Dendritic cell treated with granulocyte-macrophage colony-stimulating factor and Interleukin-4, amounts not matched to agents 40 ng/mL and 50 ng/mL, for 4 days (primary cell): ENCODE data around the gene COL7A1.

ENCODE experiments used
- H3K27ac Mint-ChIP-seq: one replicate; pipeline ENCODE4 v1.8.0; 2022; ENCODE audit warnings: mild to moderate bottlenecking, mixed read lengths
- H3K27me3 Mint-ChIP-seq: one replicate; pipeline ENCODE4 v1.8.0; 2022; ENCODE audit warnings: mild to moderate bottlenecking, mixed read lengths
- H3K36me3 Mint-ChIP-seq: one replicate; pipeline ENCODE4 v1.8.0; 2022; ENCODE audit warnings: low read depth, mixed read lengths
- H3K4me1 Mint-ChIP-seq: one replicate; pipeline ENCODE4 v1.8.0; 2022; ENCODE audit warnings: low read depth, mixed read lengths
- H3K4me3 Mint-ChIP-seq: one replicate; pipeline ENCODE4 v1.8.0; 2022; ENCODE audit warnings: mild to moderate bottlenecking, moderate library complexity, mixed read lengths
- H3K9me3 Mint-ChIP-seq: one replicate; pipeline ENCODE4 v1.8.0; 2022; ENCODE audit warnings: mixed read lengths
- intact Hi-C: fragments of 100-400 bp; cut with micrococcal nuclease; formaldehyde crosslinking; loops from one replicate; pipeline ENCODE4 v1.15.0; 2022

Gene COL7A1

DNA sequence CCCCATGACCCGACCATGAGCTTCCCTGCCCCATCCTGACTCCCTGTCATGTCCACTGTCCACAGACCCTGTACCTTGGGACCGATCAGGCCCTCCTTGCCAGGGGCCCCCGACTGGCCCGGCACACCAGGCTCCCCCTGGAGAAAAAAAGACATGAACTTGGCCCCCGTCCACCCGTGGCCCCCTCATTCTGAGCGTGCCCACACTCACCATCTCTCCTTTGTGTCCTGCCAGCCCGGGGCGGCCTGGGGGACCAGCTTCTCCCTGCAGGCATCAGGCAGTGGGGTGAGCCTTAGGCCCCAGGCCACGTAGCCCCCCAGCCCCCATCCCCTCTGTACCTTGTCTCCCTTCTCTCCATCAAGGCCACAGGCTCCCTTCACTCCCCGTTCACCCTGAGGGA lies 27.6 kb downstream of the COL7A1 start:
- no peak overlapping the region for H3K4me3 Mint-ChIP-seq
- intact Hi-C loops: no loop called here
- peaks cover 4% of the 10 kb centered on the region for H3K27me3 Mint-ChIP-seq
- peak overlapping the region; percentile 45 for H3K27ac Mint-ChIP-seq
- H3K36me3 Mint-ChIP-seq: no peaks in the 10 kb centered on the region
- no peaks in the 10 kb centered on the region for H3K9me3 Mint-ChIP-seq
- peaks cover 61% of the 10 kb centered on the region for H3K4me1 Mint-ChIP-seq

DNA sequence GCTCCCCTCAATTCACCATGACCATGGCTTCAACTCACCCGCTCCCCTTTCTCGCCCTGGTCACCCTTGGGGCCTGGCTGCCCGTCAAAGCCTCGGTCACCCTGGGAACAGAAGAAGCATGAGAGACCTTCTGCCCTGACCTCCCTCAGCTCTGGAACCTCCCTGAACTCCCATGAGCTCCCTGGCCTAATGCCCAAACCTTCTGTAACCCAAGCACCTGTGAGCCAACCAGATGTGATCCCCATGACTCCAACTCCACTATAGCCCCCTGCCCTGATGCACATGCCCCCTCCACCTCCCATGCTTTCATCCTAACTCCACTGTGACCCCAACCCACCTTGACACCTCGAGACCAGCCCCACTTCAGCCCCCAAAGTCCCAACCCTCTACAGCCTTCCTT lies 28.0 kb downstream of the COL7A1 start:
- Mint-ChIP-seq H3K27ac (peak overlapping the region; percentile 45), H3K9me3 (no peaks in the 10 kb centered on the region), H3K4me3 (no peak overlapping the region), H3K27me3 (peaks cover 4% of the 10 kb centered on the region), H3K36me3 (no peaks in the 10 kb centered on the region), H3K4me1 (peaks cover 62% of the 10 kb centered on the region)
- intact Hi-C loops: no loop called here

DNA sequence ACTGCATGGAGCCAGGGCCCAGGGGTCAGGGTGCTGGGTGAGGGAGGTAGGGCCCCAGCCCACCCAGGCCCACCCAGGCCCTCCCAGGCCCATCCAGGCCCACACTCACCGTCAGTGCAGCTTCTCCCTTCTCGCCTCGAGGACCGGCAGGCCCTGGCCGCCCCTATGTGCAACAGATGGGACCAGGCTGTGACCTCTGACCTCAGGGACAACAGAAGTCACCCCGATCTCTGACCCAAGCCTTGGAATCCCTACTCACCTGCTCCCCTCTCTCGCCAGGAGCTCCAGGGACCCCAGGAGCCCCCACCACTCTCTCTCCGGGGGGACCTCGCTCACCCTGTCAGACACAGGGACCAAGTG lies 28.7 kb downstream of the COL7A1 start:
- intact Hi-C loops: no loop called here
- H3K27ac Mint-ChIP-seq: peak overlapping the region; percentile 45
- H3K4me3 Mint-ChIP-seq: no peak overlapping the region
- H3K9me3 Mint-ChIP-seq: no peaks in the 10 kb centered on the region
- no peaks in the 10 kb centered on the region for H3K36me3 Mint-ChIP-seq
- peaks cover 4% of the 10 kb centered on the region for H3K27me3 Mint-ChIP-seq
- H3K4me1 Mint-ChIP-seq: peaks cover 69% of the 10 kb centered on the region

DNA sequence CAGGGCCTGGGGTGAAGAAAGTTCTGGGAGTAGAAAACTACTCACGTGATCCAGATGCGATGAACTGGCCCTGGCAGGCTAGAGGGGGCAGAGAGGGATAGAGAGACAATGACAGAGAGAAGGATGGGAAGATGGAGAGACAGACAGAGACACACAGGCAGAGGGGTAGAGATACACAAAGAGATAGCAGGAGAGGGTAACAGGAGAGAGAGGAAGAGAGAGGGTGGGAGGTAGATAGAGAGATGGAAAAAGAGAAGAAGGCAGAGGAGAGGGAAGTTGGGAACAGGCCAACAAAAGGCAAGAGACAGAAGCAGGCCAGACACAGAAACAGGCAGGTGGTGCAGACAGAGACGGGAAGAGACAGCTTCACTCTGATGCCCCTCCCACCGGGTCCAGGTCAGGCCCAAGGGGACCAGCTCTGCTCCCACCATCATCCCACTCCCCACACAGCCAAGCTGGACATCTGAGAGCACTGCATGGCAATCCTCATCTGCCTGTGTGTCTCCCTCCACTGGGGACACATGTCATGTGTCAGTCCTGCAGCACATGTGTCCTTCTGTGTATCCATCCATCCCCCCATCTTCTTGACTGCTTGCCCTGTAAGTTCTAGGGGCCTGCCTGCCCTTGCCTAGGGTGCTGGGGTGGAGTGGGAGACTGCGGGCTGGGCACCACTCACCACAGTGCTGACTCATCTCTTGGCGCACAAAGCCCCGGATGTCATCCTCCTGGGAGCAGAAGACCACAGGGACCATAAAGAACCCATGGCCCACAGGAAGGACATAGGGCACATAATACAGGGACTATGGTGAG lies 29.3 kb downstream of the COL7A1 start:
- Mint-ChIP-seq H3K4me1 (peaks cover 75% of the 10 kb centered on the region), H3K27me3 (peaks cover 2% of the 10 kb centered on the region), H3K36me3 (no peaks in the 10 kb centered on the region), H3K27ac (peak overlapping the region; percentile 6), H3K4me3 (no peak overlapping the region), H3K9me3 (no peaks in the 10 kb centered on the region)
- intact Hi-C loops: no loop called here

DNA sequence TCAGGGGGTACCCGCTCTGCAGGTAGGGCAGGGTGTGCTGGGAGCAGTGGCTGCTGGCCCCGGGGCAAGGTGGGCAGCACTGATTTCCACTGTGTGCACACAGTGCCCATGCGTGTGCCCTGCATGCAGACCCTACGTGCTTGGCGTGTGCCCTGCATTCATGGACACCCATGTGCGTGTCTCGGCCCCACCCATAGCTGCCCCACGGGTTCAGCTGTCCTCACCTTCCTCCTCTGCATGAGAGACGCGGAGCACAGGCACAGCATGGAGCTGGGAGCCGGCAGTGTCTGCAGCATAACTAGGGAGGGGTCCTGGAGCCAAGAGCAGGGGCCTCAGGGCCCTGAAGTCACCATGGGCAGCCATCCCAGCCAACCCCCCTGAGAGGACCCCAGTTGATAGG lies 29.9 kb downstream of the COL7A1 start:
- Mint-ChIP-seq H3K36me3 (no peaks in the 10 kb centered on the region), H3K4me1 (peaks cover 81% of the 10 kb centered on the region), H3K9me3 (no peaks in the 10 kb centered on the region), H3K27ac (peak overlapping the region; percentile 77), H3K4me3 (no peak overlapping the region), H3K27me3 (peaks cover 2% of the 10 kb centered on the region)
- intact Hi-C loops: no loop called here

DNA sequence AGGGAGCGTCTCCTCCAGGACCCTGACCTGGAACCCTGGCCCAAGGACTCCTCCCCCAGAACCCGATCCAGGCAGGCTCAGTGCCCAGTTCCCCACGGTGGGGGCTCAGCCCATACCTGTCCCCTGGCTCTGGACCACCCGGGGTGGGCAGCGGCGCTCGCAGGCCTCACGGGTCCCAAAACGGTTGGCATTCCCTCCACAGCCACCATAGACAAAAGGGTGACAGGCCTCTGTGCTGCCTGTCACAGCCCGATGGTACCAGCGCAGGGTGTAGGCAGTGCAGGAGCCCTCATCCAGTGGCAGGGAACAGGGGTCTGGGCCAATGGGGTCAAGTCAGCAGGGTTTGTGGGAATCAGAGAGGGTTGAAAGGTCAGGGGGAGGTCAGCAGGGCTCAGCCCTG lies 30.5 kb downstream of the COL7A1 start:
- intact Hi-C loops: no loop called here
- peaks cover 86% of the 10 kb centered on the region for H3K4me1 Mint-ChIP-seq
- H3K36me3 Mint-ChIP-seq: no peaks in the 10 kb centered on the region
- no peaks in the 10 kb centered on the region for H3K9me3 Mint-ChIP-seq
- H3K4me3 Mint-ChIP-seq: no peak overlapping the region
- H3K27me3 Mint-ChIP-seq: no peaks in the 10 kb centered on the region
- H3K27ac Mint-ChIP-seq: peak overlapping the region; percentile 77

DNA sequence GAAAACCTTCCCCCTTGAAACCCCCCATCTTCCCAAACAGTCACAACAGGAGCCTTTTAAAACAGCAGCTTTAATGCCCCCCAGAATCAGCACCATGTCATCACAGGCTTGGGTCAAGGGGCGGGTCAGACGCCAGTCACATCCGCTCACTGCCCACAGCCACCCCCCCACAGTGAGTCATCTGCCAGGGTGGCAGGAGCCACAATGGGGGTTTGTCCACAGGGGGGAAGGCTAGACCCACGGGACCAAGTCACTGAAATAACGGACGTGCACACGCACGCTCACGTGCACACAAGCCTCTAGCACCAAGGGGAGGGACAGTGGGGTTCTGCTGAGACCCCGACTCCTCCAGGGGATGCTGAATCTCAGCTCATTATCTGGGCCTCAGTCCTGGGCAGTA lies 31.1 kb downstream of the COL7A1 start:
- H3K9me3 Mint-ChIP-seq: no peaks in the 10 kb centered on the region
- H3K36me3 Mint-ChIP-seq: no peaks in the 10 kb centered on the region
- peaks cover 89% of the 10 kb centered on the region for H3K4me1 Mint-ChIP-seq
- intact Hi-C loops: no loop called here
- peak overlapping the region; percentile 10 for H3K4me3 Mint-ChIP-seq
- no peaks in the 10 kb centered on the region for H3K27me3 Mint-ChIP-seq
- H3K27ac Mint-ChIP-seq: peak overlapping the region; percentile 77

DNA sequence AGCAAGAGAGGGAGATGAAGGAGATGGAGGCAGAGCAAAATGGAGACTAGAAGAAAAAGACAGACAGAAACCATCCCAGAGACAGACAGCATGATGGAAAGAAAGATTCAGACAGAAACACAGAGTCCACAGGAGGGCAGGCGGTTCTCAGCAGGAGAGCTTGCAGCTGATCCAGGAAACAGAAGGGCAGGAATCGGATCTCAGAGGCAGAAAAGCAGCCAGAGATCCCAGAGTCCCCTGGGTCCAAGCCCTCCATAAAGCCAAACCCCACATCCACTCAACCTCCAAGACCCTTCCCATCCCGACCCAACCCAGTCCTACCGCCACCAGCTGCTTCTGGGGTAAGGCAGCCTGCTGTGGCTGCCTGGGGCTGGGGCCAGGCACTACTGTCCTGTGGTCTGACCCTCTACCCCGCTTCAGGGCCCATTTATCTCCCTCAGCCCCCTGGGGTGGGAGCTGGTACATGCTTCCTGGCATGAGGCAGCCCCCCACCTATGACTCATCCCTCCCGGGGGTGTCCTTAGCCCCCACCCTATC lies 31.7 kb downstream of the COL7A1 start, which contains the start of gene UCN2:
Gene UCN2, minus strand, starts transcription at position 400 of the 537 bp plus-strand sequence. CDS start 657 bp downstream, outside the sequence.
- peaks cover 93% of the 10 kb centered on the region for H3K4me1 Mint-ChIP-seq
- peak within 1 kb of the TSS; percentile 10 for H3K4me3 Mint-ChIP-seq
- H3K27ac Mint-ChIP-seq: peak within 1 kb of the TSS; percentile 77
- intact Hi-C loops: no loop called here
- no peaks in the 10 kb centered on the region for H3K9me3 Mint-ChIP-seq
- no peaks in the 10 kb centered on the region for H3K36me3 Mint-ChIP-seq
- no peaks in the 10 kb centered on the region for H3K27me3 Mint-ChIP-seq

DNA sequence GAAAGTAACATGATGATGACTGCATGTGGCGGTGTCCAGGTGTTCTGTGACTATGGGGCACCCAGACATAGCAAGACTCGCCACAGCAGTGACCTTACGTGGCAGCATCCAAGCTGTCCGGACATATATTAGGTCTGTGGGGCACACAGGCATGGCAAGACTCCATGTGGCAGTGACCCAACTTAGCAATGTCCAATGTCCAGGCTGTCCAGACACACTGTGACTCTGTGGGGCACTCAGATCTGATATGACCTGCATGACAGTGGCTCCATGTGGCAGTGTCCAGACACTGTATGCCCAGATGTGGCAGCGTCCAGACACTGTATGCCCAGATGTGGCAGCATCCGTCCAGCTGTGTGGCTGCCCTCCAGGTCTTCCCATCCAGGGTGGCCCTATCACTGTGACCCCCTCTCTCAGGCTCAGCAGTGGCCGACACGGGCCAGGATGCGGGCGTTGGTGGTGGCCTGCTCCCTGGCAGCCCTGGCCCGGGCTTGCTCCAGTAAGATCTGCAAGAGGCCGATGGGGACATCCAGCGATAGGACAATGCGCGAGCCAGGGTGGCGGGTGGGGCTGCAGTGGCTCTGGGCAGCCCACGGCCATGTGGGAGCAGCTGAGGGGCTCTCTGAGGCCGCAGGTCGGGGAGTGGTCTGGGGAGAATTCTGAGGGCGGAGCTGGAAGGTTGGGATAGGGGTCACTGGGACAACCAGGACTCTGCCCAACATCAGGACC lies 32.6 kb downstream of the COL7A1 start:
- H3K27ac Mint-ChIP-seq: peak overlapping the region; percentile 77
- no peak overlapping the region for H3K4me3 Mint-ChIP-seq
- H3K27me3 Mint-ChIP-seq: no peaks in the 10 kb centered on the region
- H3K9me3 Mint-ChIP-seq: no peaks in the 10 kb centered on the region
- intact Hi-C loops: no loop called here
- no peaks in the 10 kb centered on the region for H3K36me3 Mint-ChIP-seq
- H3K4me1 Mint-ChIP-seq: peaks cover 95% of the 10 kb centered on the region

DNA sequence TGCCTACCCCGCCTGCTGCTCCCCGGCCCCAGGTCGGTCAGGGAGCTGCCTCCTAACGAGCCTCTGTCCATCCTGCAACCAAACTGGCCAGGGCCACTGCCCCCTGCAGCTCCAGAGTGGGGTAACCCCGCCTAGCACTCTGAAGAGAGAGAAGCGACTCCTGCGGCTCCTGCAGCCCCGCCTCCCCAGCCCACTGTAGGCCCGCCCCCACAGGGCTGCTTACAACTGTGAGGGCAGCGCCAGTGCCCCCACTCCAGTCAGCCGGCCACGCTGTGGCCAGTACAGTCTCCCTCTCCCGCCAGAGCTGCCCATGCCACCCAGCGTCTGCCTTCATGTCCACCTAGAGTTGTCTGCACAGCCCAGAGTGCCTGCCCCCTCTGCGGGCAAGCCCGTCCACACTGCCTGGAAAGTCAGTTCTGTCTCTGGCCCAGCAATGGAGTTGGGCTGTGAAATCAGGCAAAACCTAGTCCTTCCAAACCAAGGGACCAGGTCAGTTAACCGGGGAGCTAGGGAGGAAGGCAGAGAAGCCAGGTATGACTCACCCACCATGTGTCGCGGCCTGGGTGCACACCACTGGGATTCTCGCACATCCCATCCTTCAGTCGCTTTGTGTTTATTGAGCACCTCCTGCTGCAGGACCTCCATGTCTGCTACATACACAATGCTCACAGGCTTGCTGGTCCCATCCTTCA lies 33.9 kb downstream of the COL7A1 start:
- H3K27me3 Mint-ChIP-seq: no peaks in the 10 kb centered on the region
- H3K4me1 Mint-ChIP-seq: peaks cover 93% of the 10 kb centered on the region
- intact Hi-C loops: no loop called here
- peak overlapping the region; percentile 98 for H3K27ac Mint-ChIP-seq
- H3K36me3 Mint-ChIP-seq: peaks cover 7% of the 10 kb centered on the region
- peak overlapping the region; percentile 66 for H3K4me3 Mint-ChIP-seq
- no peaks in the 10 kb centered on the region for H3K9me3 Mint-ChIP-seq

DNA sequence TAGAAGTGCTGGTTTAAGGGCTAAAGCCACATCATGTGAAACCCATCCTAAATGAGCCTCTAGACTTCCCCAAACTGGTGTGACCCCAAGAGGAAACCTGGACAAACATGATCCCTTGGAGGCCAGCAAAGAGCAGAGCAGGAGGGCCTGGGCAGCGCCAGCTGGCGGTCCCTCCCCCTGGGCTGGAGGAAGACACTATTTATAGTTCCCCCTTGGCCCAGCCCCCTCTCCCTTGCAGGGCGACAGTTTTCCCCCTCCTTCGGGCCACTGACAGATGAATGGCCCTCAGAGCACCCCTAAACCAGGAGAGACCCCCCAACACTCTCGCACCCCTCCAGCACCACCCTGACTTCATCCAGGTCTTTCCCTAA lies 34.5 kb downstream of the COL7A1 start:
- peaks cover 93% of the 10 kb centered on the region for H3K4me1 Mint-ChIP-seq

DNA sequence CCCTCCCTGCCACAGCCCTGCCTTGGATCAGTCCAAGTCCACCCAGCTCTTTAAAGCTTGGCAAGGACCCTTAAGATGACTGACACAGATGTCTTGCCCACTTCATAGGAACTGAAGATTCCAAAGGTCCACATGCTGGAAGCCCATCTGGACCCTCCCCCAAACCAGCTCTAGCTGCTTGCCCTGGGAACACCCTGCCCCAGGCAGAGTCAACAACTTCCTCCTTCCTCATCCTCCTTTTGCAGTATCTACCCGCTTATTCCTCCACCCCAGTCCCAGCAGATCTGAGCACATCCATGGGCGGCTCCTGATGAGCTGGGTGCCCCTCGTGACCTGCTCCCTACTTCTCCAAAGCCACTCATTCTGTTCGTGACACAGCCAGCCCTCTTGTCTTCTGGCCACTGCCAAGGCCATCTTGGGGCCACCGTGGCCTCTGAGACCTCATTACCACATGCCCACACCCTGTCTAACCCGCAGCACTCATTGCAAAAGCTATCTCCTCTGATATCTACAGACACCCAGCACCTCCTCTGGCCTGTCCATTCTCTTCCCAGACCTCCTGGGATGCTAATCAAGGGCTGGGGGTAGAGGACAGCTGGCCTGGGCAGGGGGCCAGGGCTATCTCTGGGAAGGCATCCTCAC lies 36.5 kb downstream of the COL7A1 start:
- Mint-ChIP-seq H3K4me1 (peaks cover 93% of the 10 kb centered on the region), H3K27ac (peak overlapping the region; percentile 98), H3K9me3 (no peaks in the 10 kb centered on the region), H3K27me3 (no peaks in the 10 kb centered on the region), H3K4me3 (peak overlapping the region; percentile 66), H3K36me3 (peaks cover 7% of the 10 kb centered on the region)
- intact Hi-C loops: loop anchor here (5.0 kb wide), 2 partner anchors 49 to 79 kb away; partner anchors contain the start of genes SLC26A6 and UQCRC1

More for the DNA sequence above, 34.5 kb downstream of the COL7A1 start:
- Mint-ChIP-seq H3K27me3 (no peaks in the 10 kb centered on the region), H3K27ac (peak overlapping the region; percentile 98), H3K9me3 (no peaks in the 10 kb centered on the region), H3K4me3 (peak overlapping the region; percentile 66), H3K36me3 (peaks cover 7% of the 10 kb centered on the region)
- intact Hi-C loops: no loop called here

DNA sequence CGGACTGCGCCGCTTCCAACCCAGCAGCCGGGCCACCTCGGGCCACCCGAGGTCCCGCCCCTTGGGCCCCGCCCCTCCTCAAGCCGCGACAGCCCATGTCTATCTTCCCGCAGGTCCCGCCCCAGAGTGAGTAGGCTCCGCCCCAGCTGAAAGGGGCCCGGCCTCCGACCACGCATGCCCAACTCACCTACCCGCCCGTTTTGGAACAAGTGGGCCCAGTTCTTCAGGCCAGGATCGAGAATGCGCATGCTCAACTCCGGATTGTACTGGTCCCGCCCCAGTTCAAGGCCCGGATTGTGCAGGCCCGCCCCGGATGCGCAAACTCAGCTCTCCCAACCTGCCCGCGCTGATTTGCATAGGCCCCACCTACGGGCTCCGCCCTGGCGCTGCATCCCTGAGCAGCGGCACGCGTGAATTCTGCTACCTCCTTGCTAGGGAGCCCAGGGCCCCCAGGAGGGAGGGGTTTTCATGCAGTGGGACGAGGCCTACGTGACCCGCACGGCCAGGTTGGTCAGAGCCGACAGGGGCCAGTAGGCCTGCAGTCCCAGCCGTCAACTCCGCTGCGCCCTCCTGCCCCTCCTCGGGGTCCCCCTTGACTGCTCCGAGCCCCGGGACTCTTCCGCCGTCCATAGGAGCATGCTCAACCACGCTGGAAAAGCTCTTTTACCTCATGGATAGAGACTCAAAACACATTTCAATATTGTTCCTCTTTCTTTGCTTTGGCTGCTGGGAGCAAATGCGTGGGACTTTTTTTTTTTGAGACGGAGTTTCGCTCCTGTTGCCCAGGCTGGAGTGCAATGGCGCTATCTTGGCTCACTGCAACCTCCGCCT lies 38.1 kb downstream of the COL7A1 start, which contains the start of gene PFKFB4:
Gene PFKFB4, minus strand, starts transcription at position 8 of the 831 bp plus-strand sequence. CDS start 26 bp downstream, outside the sequence.
- Mint-ChIP-seq H3K4me3 (peak within 1 kb of the TSS; percentile 85), H3K27me3 (no peaks in the 10 kb centered on the region), H3K4me1 (peaks cover 93% of the 10 kb centered on the region), H3K36me3 (peaks cover 16% of the 10 kb centered on the region), H3K27ac (peak within 1 kb of the TSS; percentile 98), H3K9me3 (no peaks in the 10 kb centered on the region)
- intact Hi-C loops: loop anchor here (5.0 kb wide), 2 partner anchors 50 to 80 kb away; partner anchors contain the start of genes SLC26A6 and UQCRC1
